HCT116 (cell line): ENCODE data around the gene RSAD2. TPM values are rescaled to one million over a fixed set of nuclear protein-coding genes. Genes with fewer than 3 reads are reported as not detected.

Experiments used
- ATAC-seq: fragments of 200-7000 bp; cut with Tn5 transposase; 2 replicates; pipeline ENCODE4 v1.9.1; 2020; ENCODE audit warnings: mild to moderate bottlenecking, moderate library complexity
- BruUV-seq: library from RNA; stranded (reverse); fragments of 400-500 nt; replicated peaks from 2 replicates; lab custom pipeline; 2021; lab: Mats Ljungman, UMichigan
- CTCF ChIA-PET: fragments of 300-600 bp; sonication (Branson Sonifier 250); formaldehyde crosslinking; loops from one replicate; lab custom pipeline; 2021; ENCODE audit warnings: antibody characterized with exemption; lab: Charles Lee
- POLR2A ChIA-PET: fragments of 300-600, 350-600 bp; sonication (Branson Sonifier 250); formaldehyde crosslinking; loops from one replicate; lab custom pipeline; 2021; ENCODE audit warnings: antibody characterized with exemption; lab: Charles Lee
- RAD21 ChIA-PET, 2 experiments: fragments of 300-600 bp; sonication (Branson Sonifier 250); formaldehyde crosslinking; loops; one replicate each; lab custom pipeline; 2023; ENCODE audit warnings: low total read pairs in 2 of 2; ENCODE audit not compliant: uncharacterized antibody in 2 of 2, unreplicated experiment in 2 of 2, low non-redundant PET in 1 of 2; lab: Charles Lee
- DNase-seq: peaks from one replicate; pipeline ENCODE4 v3.0.0-alpha.2; 2010; ENCODE audit warnings: low read depth, low spot score
- H2AFZ ChIP-seq: fragments of 200-600 bp; shearing (Covaris generic), sonication (generic); 2 replicates; pipeline ENCODE4 v1.6.1; 2017; ENCODE audit warnings: low read depth, mixed run types, mixed read lengths, antibody characterized with exemption, low read length; ENCODE audit not compliant: poor library complexity, severe bottlenecking
- H3K27ac ChIP-seq: 2 replicates; pipeline ENCODE4 v1.5.1; 2012; ENCODE audit warnings: low read depth, low read length
- H3K27me3 ChIP-seq: fragments of 200-600 bp; sonication (generic); 2 replicates; pipeline ENCODE4 v1.6.1; 2016; ENCODE audit warnings: mixed run types, low read length, mixed read lengths; ENCODE audit not compliant: insufficient read depth
- H3K36me3 ChIP-seq, 2 experiments: fragments of 200-500 bp in 1 of 2; fragments of 200-600 bp in 1 of 2; sonication (Bioruptor generic) in 1 of 2; sonication (generic) in 1 of 2; 2 replicates each; pipeline versions ENCODE4 v1.5.1 to v1.6.1; 2014 to 2016; ENCODE audit warnings: low read length in 2 of 2, inconsistent platforms in 1 of 2, mixed read lengths in 1 of 2, mixed run types in 1 of 2; ENCODE audit not compliant: insufficient read depth in 2 of 2, control insufficient read depth in 1 of 2
- H3K4me1 ChIP-seq, 2 experiments: fragments of 200-600 bp in 1 of 2; sonication (generic) in 1 of 2; 2 replicates each; pipeline versions ENCODE4 v1.5.1 to v1.6.1; 2012 to 2017; ENCODE audit warnings: low read length in 2 of 2, inconsistent platforms in 1 of 2, mild to moderate bottlenecking in 1 of 2, mixed read lengths in 1 of 2, mixed run types in 1 of 2, moderate library complexity in 1 of 2; ENCODE audit not compliant: insufficient read depth in 2 of 2, control insufficient read depth in 1 of 2
- H3K4me2 ChIP-seq: fragments of 200-600 bp; sonication (generic); 2 replicates; pipeline ENCODE4 v1.6.1; 2017; ENCODE audit warnings: mixed run types, low read length, mixed read lengths
- H3K4me3 ChIP-seq, 2 experiments: fragments of 200-600 bp in 1 of 2; sonication (generic) in 1 of 2; replicated peaks in 1 of 2; 2 replicates each; pipeline ENCODE4 v1.5.1; 2011 to 2016; ENCODE audit warnings: low read length in 2 of 2, control low read depth in 1 of 2, low read depth in 1 of 2, mild to moderate bottlenecking in 1 of 2, mixed read lengths in 1 of 2, mixed run types in 1 of 2
- H3K79me2 ChIP-seq: fragments of 200-600 bp; sonication (generic); 2 replicates; pipeline ENCODE4 v1.6.1; 2017; ENCODE audit warnings: mild to moderate bottlenecking, mixed run types, low read length, moderate library complexity, mixed read lengths; ENCODE audit not compliant: insufficient read depth
- H3K9ac ChIP-seq: fragments of 200-600 bp; sonication (generic); 2 replicates; pipeline ENCODE4 v1.6.1; 2016; ENCODE audit warnings: low read length, mixed read lengths
- H3K9me2 ChIP-seq: fragments of 200-600 bp; sonication (generic), shearing (Covaris generic); 2 replicates; pipeline ENCODE4 v1.6.1; 2017; ENCODE audit warnings: mixed run types, mild to moderate bottlenecking, moderate library complexity; ENCODE audit not compliant: insufficient read depth
- H3K9me3 ChIP-seq, 2 experiments: fragments of 200-500 bp in 1 of 2; fragments of 200-600 bp in 1 of 2; sonication (Bioruptor generic) in 1 of 2; sonication (generic) in 1 of 2; 2 replicates each; pipeline ENCODE4 v1.6.1; 2014 to 2017; ENCODE audit warnings: low read length in 2 of 2, mixed read lengths in 2 of 2, inconsistent platforms in 1 of 2, low read depth in 1 of 2, mild to moderate bottlenecking in 1 of 2, mixed run types in 1 of 2, moderate library complexity in 1 of 2; ENCODE audit not compliant: control insufficient read depth in 1 of 2, insufficient read depth in 1 of 2
- H4K20me1 ChIP-seq: fragments of 200-600 bp; sonication (generic), shearing (Covaris generic); 2 replicates; pipeline ENCODE4 v1.6.1; 2017; ENCODE audit warnings: mixed run types, mild to moderate bottlenecking, moderate library complexity; ENCODE audit not compliant: insufficient read depth
- FOSL1 ChIP-seq: IDR thresholded peaks from 2 replicates; pipeline ENCODE4 v1.6.1; 2012; ENCODE audit warnings: low read depth
- RAD21 ChIP-seq: IDR thresholded peaks from 2 replicates; pipeline ENCODE4 v1.6.1; 2012; ENCODE audit warnings: low read depth, mild to moderate bottlenecking
- SP1 ChIP-seq: IDR thresholded peaks from 2 replicates; pipeline ENCODE4 v1.6.1; 2012; ENCODE audit warnings: low read depth
- SRF ChIP-seq: IDR thresholded peaks from 2 replicates; pipeline ENCODE4 v1.6.1; 2012; ENCODE audit warnings: low read depth
- TCF7L2 ChIP-seq: IDR thresholded peaks from 2 replicates; pipeline ENCODE4 v1.7.0; 2011; ENCODE audit warnings: borderline replicate concordance, inconsistent platforms; ENCODE audit not compliant: insufficient read depth, insufficient read length; ENCODE audit errors: extremely low read depth
- ZFX ChIP-seq: fragments of 450-650 bp; IDR thresholded peaks from 2 replicates; pipeline ENCODE4 v1.6.1; 2017
- intact Hi-C: fragments of 100-400 bp; cut with micrococcal nuclease; formaldehyde crosslinking; loops from 2 replicates; pipeline ENCODE4 v1.10.0; 2022
- total RNA-seq: library from RNA; stranded (reverse); gene quantifications from one replicate; pipeline ENCODE4 v1.2.1, GENCODE V29; 2021; ENCODE audit not compliant: unreplicated experiment
- TF ChIP-seq, protein P1 (sequence below), 3 experiments: fragments of 200-600 bp in 1 of 3; sonication (generic) in 1 of 3; IDR thresholded peaks in 2 of 3; conservative IDR thresholded peaks in 1 of 3; 2 replicates each; pipeline ENCODE4 v1.5.1; 2012 to 2017; ENCODE audit warnings: low read depth in 2 of 3, low read length in 2 of 3, antibody characterized with exemption in 1 of 3, borderline replicate concordance in 1 of 3, control low read depth in 1 of 3, mild to moderate bottlenecking in 1 of 3, mixed read lengths in 1 of 3, mixed run types in 1 of 3, moderate library complexity in 1 of 3; ENCODE audit not compliant: insufficient read depth in 1 of 3

The RSAD2 gene
- total RNA-seq, 1 experiment from 2014 or later, result not detected

- no peak for TF ChIP-seq SRF
- TF ChIP-seq RAD21, result no peak
- no peak for TF ChIP-seq ZFX
- TF ChIP-seq TCF7L2, result no peak
- no peaks in the 10 kb centered on the region for H3K79me2 ChIP-seq
- no TSS peak for BruUV-seq
- no peaks in the 10 kb centered on the region for H3K27me3 ChIP-seq
- no peaks in the 10 kb centered on the region for H3K9me2 ChIP-seq
- H2AFZ ChIP-seq, result no peak overlapping the region
- intact Hi-C loops, result no loop called here
- H3K4me3 ChIP-seq, result no peak overlapping the region
- no peak overlapping the region for H3K4me2 ChIP-seq
- no peak overlapping the region for H3K9ac ChIP-seq
- no peaks in the 10 kb centered on the region for H3K9me3 ChIP-seq
- ATAC-seq, result no peak
- peaks cover 0 to 7% of the 10 kb centered on the region in 2 experiments; a peak in 2 of 4 replicates for H3K4me1 ChIP-seq
- CTCF ChIA-PET, result no interaction called here
- POLR2A ChIA-PET, result no interaction called here
- no peaks in the 10 kb centered on the region for H4K20me1 ChIP-seq
- RAD21 ChIA-PET, result no interaction called here
- no peaks in the 10 kb centered on the region for H3K36me3 ChIP-seq
- H3K27ac ChIP-seq, result no peak overlapping the region
- no peak for DNase-seq
Measured at GRCh38 chr2:6831229-6831628, 46.3 kb upstream of the RSAD2 start.

- Histone ChIP-seq H3K27ac (no peak overlapping the region), H3K9me3 (no peaks in the 10 kb centered on the region), H3K4me3 (no peak overlapping the region), H3K4me1 (no peaks in the 10 kb centered on the region), H3K9me2 (no peaks in the 10 kb centered on the region), H3K36me3 (no peaks in the 10 kb centered on the region), H3K9ac (no peak overlapping the region), H3K79me2 (no peaks in the 10 kb centered on the region), H4K20me1 (no peaks in the 10 kb centered on the region), H3K4me2 (no peak overlapping the region), H3K27me3 (no peaks in the 10 kb centered on the region), H2AFZ (no peak overlapping the region)
- ATAC-seq, result no peak
- ChIA-PET POLR2A (no interaction called here), CTCF (no interaction called here), RAD21 (no interaction called here)
- no peak for DNase-seq
- no TSS peak for BruUV-seq
- TF ChIP-seq SP1, result no peak
- no peak for TF ChIP-seq FOSL1
- TF ChIP-seq, protein P1, sequence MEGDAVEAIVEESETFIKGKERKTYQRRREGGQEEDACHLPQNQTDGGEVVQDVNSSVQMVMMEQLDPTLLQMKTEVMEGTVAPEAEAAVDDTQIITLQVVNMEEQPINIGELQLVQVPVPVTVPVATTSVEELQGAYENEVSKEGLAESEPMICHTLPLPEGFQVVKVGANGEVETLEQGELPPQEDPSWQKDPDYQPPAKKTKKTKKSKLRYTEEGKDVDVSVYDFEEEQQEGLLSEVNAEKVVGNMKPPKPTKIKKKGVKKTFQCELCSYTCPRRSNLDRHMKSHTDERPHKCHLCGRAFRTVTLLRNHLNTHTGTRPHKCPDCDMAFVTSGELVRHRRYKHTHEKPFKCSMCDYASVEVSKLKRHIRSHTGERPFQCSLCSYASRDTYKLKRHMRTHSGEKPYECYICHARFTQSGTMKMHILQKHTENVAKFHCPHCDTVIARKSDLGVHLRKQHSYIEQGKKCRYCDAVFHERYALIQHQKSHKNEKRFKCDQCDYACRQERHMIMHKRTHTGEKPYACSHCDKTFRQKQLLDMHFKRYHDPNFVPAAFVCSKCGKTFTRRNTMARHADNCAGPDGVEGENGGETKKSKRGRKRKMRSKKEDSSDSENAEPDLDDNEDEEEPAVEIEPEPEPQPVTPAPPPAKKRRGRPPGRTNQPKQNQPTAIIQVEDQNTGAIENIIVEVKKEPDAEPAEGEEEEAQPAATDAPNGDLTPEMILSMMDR (IDR thresholded peaks at IDR 0.05 in 2 of 3, conservative IDR thresholded peaks at IDR 0.05 in 1 of 3; ENCODE audit: borderline replicate concordance in 1 of 3, insufficient read depth in 1 of 3, low read depth in 2 of 3, low read length in 2 of 3), result no peak
- intact Hi-C loops, result no loop called here
Measured at GRCh38 chr2:6832596-6833299, 44.8 kb upstream of the RSAD2 start.
